ENCODE results near the gene DDX20.
A peak's percentile ranks its signal among the peaks of the same experiment; 100 is the strongest.

DDX20 gene

DNA sequence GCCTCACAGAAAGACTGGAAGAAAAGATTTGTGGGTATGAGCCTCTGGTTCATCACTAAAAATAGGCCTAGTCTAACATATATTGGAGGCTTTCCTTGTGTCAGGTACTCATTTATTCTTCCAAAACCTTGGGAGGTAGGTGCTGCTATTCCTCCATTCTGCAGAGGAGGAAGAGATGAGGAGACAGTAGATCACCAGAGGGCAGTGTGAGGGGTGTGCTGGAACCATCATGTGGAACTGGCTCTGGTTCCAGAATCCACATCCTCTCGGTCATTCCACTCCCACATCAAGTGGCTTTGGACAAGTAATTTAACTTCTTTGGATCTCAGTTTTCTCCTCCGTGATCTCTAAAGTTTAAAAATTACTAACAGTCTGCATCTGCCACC lies 9.1 kb upstream of the DDX20 start:
- DNase-seq (ENCODE audit: low read depth in 1 of 2, low spot score in 1 of 2): no peak
- in situ Hi-C loops (cut with HindIII; ENCODE audit: low pct_unique_long_range_greater_than_20kb, low sequenced_read_pairs): no loop called here
- no peak for TF ChIP-seq JUND (IDR thresholded peaks at IDR 0.05; ENCODE audit: low read depth)

DNA sequence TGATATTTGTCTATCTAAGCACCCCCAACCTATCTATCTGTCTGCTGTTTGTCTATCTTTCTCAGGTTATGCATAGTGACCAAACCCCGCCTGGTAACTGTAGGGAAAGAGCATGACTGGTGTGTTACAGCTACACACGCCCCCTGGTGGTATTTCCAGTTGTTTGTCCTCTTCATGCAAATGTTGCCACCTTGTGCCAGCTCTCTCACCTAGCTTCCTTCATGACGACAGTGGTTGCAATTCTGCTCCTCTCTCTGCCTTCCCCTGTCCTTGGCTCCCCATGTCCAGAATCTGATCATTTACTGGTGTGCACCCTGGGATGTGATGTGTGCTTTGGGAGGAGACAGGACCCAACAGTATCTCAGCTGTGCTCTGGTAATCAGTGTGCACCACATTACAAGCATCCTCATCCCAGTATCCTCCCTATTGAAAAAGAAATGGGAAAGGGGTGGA lies 8.4 kb upstream of the DDX20 start:
- in situ Hi-C loops (cut with HindIII; ENCODE audit: low pct_unique_long_range_greater_than_20kb, low sequenced_read_pairs): no loop called here
- TF ChIP-seq JUND (IDR thresholded peaks at IDR 0.05; ENCODE audit: low read depth): no peak
- DNase-seq (ENCODE audit: low read depth in 1 of 2, low spot score in 1 of 2): peak; percentile 13 to 82

DNA sequence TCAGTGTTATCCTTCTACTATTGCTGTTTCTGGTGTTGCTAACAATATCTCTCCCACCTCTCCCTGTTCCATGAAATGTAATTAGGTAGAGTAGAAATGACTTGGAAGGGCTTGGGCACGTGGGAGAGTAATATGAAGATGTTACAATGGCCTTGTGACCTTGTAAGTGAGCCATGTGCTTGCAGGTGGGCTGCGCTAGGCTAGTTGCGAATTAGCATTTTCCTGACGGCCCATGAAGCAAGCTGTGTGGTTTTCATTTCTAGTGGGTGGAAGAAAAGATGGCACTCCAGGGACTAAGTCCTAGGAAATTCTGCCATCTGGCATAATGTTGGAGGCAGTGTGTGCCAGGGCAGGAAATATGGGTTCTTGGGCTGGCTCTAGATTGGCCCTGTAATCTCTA lies 7.8 kb upstream of the DDX20 start:
- in situ Hi-C loops (cut with HindIII; ENCODE audit: low pct_unique_long_range_greater_than_20kb, low sequenced_read_pairs): no loop called here
- no peak for DNase-seq (ENCODE audit: low read depth in 1 of 2, low spot score in 1 of 2)
- TF ChIP-seq JUND (IDR thresholded peaks at IDR 0.05; ENCODE audit: low read depth): no peak

DNA sequence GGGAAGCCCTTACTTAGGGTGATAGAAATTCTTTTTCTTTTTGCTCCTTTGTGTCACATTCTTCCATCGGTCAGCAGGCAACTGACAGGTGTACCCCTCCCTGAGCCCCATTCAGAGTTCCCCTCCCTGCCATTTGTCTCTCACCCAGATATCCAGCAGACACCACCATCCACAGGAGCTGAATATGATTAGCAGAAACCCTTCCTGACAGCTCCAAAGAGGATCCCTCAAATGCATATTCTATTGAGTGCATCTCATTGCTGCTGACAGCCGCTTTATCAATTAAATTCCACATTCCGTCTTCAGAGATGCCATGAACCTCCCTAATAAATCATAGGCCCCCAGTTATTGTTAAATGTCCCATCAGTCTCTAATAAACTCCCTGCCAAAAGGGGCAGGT lies 6.1 kb upstream of the DDX20 start:
- TF ChIP-seq JUND (IDR thresholded peaks at IDR 0.05; ENCODE audit: low read depth): no peak
- no peak for DNase-seq (ENCODE audit: low read depth in 1 of 2, low spot score in 1 of 2)
- in situ Hi-C loops (cut with HindIII; ENCODE audit: low pct_unique_long_range_greater_than_20kb, low sequenced_read_pairs): no loop called here

DNA sequence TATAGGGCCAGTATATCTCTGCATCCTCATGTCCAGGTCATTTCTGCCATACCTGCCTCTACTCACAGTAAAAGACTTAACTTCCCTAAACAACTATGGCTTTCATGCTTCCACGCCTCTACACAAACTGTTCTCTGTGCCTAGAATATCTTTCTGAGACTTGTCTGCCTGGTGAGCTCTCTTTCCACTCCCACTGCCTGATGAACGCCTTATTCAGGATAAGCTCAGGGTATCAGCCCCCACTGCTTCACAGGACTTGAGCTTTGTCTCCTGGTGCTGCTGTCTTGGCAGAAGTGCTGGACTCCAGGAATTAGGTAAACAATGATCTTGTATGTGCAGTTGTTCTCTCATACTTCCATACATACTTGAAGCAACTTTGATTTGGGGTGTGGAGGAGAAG lies 4.8 kb upstream of the DDX20 start:
- no peak for DNase-seq (ENCODE audit: low read depth in 1 of 2, low spot score in 1 of 2)
- in situ Hi-C loops (cut with HindIII; ENCODE audit: low pct_unique_long_range_greater_than_20kb, low sequenced_read_pairs): no loop called here
- no peak for TF ChIP-seq JUND (IDR thresholded peaks at IDR 0.05; ENCODE audit: low read depth)

DNA sequence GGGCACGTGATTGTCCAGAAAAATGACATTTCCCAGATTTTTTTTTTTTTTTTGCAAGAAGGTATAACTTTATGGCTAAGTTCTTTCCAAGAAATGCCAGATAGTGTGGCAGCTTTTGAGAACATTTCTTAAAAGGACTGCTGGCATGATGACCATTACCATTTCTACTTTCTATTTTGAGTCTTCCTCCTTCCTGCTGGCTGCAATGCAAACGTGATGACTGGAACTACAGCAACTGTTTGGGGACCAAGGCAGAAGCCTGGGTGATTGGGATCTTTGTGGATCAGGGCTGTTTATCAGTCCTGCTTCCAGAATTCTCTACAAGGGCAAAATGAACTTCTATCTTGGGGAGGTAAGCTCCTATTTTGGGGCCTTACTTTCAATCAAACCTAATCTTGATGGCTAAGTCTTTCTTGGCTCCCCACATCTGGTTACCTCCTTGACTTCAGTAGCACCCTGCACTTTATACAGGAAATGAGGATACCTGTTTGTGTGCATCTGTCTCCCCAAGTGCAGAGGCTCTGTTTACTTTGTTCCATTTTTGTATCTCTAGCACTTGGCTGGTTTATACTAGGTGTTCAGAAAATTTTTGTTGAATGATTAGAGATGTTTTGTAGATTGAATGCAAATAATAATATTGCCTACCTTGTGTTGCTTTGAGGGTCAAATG lies 3.7 kb upstream of the DDX20 start:
- in situ Hi-C loops (cut with HindIII; ENCODE audit: low pct_unique_long_range_greater_than_20kb, low sequenced_read_pairs): no loop called here
- DNase-seq (ENCODE audit: low read depth in 1 of 2, low spot score in 1 of 2): no peak
- no peak for TF ChIP-seq JUND (IDR thresholded peaks at IDR 0.05; ENCODE audit: low read depth)

DNA sequence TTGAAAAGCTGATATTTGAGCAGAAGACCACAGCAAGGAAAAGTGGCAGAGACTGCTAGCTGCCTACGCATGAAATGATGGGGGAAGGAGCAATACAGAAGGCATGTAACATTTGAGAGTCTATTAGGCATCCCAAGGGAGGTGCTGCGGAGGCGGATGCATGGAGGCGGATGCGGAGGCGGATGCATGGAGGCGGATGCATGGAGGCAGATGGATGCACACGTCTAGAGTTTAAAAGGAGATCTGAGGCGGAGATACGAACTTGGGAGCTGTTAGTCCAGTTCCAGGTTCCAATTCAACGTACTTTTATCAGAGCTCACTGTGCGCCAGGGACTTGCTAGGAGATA lies 744 bp upstream of the DDX20 start:
- in situ Hi-C loops (cut with HindIII; ENCODE audit: low pct_unique_long_range_greater_than_20kb, low sequenced_read_pairs): no loop called here
- DNase-seq (ENCODE audit: low read depth in 1 of 2, low spot score in 1 of 2): peak; percentile 41 to 65
- no peak for TF ChIP-seq JUND (IDR thresholded peaks at IDR 0.05; ENCODE audit: low read depth)

DNA sequence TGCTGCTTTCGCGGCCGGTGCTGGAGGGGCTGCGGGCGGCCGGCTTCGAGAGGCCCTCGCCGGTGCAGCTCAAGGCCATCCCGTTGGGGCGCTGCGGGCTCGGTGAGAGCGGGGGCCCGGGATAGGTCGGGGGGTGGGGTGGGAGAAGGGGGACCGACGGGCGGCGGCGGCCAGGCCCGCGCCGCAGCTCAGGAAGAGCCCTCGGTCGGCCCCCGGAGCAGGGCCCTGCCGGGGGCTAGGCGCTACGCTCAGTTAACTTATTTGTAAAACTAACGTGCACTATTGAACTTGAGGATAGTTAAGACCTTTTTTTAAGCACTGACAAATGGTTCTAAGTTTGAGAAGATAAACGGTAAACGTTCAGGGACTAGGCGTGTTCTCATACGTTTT lies 418 bp downstream of the DDX20 start:
- in situ Hi-C loops (cut with HindIII; ENCODE audit: low pct_unique_long_range_greater_than_20kb, low sequenced_read_pairs): no loop called here
- no peak for DNase-seq (ENCODE audit: low read depth in 1 of 2, low spot score in 1 of 2)
- TF ChIP-seq JUND (IDR thresholded peaks at IDR 0.05; ENCODE audit: low read depth): no peak

DNA sequence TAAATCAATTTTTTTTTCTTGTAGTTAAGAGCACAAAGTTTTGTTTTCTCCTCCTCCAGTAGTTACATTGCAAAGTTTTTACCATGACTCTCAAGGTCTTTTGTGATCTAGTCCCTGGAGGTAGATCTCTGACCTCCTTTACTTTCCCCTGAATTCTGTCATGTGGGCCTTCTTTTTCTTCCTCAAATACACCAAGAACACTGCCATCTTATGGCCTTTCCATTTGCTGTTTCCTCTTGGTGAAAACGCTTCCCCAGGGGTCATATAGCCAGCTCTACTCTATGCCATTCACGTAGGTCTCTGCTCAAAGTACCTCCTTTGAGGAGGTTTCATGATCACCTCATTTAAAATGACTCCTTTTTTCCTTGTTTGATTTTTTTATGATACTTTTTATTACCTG lies 2.7 kb downstream of the DDX20 start:
- TF ChIP-seq JUND (IDR thresholded peaks at IDR 0.05; ENCODE audit: low read depth): no peak
- in situ Hi-C loops (cut with HindIII; ENCODE audit: low pct_unique_long_range_greater_than_20kb, low sequenced_read_pairs): no loop called here
- DNase-seq (ENCODE audit: low read depth in 1 of 2, low spot score in 1 of 2): no peak

DNA sequence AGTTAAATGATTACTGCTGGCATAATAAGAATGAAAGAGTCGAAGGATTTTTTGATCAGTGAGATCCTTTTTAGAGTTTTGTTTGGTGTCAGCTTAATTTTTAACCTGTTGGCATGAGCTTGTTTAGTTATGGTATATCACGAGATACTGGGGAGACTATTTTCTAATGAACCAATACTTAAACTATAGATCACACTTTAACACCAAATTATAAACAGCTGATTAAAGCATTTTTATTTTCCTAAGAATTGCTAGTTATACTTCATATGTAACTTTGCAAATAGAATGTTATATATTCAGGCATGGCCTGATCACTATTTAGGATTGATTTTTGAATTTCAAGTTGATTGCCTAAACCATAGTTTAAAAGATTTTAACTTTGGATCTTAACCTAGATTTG lies 6.0 kb downstream of the DDX20 start:
- no peak for DNase-seq (ENCODE audit: low read depth in 1 of 2, low spot score in 1 of 2)
- in situ Hi-C loops (cut with HindIII; ENCODE audit: low pct_unique_long_range_greater_than_20kb, low sequenced_read_pairs): no loop called here
- TF ChIP-seq JUND (IDR thresholded peaks at IDR 0.05; ENCODE audit: low read depth): no peak

DNA sequence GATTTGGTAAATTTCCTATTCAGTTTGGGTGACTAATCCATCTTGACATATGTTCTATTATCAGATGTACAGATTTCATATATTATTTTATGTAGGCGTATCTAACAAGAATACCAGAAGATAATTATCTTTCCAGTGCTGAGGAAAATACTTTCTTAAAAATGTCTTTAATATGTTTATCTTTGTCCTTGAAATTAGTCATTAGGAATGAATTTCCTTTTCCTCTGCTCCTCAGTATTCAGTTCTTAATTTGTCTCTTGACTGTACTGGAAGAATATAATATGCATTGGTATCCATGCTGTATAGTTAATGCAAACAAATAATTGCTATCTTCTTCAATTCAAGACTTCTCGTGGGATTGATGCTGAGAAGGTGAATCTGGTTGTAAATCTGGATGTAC lies 6.6 kb downstream of the DDX20 start:
- DNase-seq (ENCODE audit: low read depth in 1 of 2, low spot score in 1 of 2): no peak
- TF ChIP-seq JUND (IDR thresholded peaks at IDR 0.05; ENCODE audit: low read depth): no peak
- in situ Hi-C loops (cut with HindIII; ENCODE audit: low pct_unique_long_range_greater_than_20kb, low sequenced_read_pairs): no loop called here

DNA sequence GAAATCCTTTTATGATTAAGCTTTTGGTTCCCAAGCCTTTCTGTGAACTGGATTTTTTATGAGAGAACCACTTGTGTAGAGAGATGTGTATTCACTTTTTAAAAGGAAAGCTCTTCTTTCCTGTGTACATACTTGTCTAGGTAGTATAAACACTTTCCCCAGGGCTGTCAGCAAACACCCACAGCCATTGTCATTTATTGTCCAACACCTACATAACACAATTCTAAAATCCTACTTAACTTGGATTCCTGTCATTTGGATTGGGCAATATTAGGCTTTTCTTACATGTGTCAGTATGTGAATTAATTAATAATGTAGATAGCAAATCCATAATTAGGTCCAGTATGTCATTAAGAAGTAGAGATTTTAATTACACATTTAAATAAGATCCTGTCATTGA lies 12.3 kb downstream of the DDX20 start:
- TF ChIP-seq JUND (IDR thresholded peaks at IDR 0.05; ENCODE audit: low read depth): no peak
- in situ Hi-C loops (cut with HindIII; ENCODE audit: low pct_unique_long_range_greater_than_20kb, low sequenced_read_pairs): no loop called here
- DNase-seq (ENCODE audit: low read depth in 1 of 2, low spot score in 1 of 2): no peak

DNA sequence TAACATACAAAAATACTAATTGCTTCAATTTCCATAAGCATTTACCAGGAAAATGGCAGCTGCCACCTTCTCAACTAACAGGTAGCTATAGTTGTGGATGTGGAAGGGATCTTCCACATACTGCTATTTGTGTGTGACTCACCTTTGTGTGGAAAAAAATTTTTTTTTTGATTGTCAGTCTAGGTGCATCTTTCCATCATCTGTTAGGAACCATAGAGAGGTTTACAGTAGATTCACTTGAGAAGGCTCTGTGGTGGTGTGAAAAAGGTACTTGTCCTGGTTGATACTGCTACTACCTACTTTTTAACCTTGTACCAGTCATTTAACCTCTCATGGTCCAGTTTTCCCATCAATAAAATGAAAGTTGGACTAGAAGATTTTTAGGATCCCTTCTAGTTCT lies 12.9 kb downstream of the DDX20 start:
- no peak for DNase-seq (ENCODE audit: low read depth in 1 of 2, low spot score in 1 of 2)
- in situ Hi-C loops (cut with HindIII; ENCODE audit: low pct_unique_long_range_greater_than_20kb, low sequenced_read_pairs): no loop called here
- no peak for TF ChIP-seq JUND (IDR thresholded peaks at IDR 0.05; ENCODE audit: low read depth)

DNA sequence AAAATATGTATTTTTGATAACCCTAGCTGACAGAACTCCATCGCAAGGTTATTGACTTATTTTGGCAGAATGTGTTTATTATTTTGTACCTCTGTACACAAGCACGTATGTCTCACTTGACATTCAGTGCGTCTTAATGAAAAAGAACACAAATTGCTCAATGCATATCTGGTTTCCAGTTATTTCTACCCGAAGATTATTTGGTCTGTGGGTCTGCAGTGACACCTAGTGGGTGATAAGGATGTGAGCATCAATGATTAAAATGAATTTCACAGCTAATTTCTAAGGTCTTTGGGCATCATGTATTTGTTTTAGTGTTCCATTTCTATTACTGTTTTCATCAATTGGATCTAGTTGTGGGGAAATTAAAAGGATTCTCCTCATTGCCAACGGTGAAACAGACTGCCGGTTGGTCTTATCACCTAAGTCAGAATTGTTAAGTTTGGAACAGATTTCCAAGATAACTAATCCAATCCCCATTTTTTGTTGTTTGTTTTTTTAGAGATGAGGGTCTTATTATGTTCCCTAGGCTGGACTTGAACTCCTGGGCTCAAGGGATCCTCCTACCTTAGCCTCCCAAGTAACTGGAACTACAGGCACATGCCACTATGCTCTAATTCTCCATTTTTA lies 13.9 kb downstream of the DDX20 start:
- TF ChIP-seq JUND (IDR thresholded peaks at IDR 0.05; ENCODE audit: low read depth): no peak
- in situ Hi-C loops (cut with HindIII; ENCODE audit: low pct_unique_long_range_greater_than_20kb, low sequenced_read_pairs): no loop called here
- peak; percentile 7 to 60 for DNase-seq (ENCODE audit: low read depth in 1 of 2, low spot score in 1 of 2)

All from T47D (cell line).